GM12801 (cell line): Measurements from ENCODE around the gene POLD3.

Source experiments
- CTCF ChIP-seq: IDR thresholded peaks from one replicate; pipeline ENCODE4 v1.5.1; 2011; ENCODE audit warnings: control low read depth; ENCODE audit not compliant: insufficient read length; ENCODE audit errors: extremely low read depth

The POLD3 gene

DNA sequence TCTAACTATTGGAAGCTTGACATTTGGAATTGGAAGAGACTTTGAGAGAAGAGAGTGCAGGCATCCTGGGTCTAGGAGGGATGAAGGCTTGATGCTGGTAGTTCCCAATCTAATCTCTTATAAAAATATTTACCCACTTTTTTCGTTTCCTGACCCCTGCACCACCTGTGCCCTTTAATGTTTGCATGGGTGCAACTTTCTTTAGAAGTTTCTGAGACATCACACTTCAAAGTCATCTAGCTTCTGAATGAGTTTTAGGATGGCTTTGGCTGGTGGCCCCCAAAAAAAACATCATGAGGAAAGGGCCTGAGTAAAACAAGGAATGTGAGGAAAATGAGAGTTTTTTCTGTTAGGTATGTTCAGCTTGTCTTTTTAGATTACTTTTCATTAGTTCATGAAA is 1.1 kb downstream of the POLD3 start:
- TF ChIP-seq CTCF, result no peak

DNA sequence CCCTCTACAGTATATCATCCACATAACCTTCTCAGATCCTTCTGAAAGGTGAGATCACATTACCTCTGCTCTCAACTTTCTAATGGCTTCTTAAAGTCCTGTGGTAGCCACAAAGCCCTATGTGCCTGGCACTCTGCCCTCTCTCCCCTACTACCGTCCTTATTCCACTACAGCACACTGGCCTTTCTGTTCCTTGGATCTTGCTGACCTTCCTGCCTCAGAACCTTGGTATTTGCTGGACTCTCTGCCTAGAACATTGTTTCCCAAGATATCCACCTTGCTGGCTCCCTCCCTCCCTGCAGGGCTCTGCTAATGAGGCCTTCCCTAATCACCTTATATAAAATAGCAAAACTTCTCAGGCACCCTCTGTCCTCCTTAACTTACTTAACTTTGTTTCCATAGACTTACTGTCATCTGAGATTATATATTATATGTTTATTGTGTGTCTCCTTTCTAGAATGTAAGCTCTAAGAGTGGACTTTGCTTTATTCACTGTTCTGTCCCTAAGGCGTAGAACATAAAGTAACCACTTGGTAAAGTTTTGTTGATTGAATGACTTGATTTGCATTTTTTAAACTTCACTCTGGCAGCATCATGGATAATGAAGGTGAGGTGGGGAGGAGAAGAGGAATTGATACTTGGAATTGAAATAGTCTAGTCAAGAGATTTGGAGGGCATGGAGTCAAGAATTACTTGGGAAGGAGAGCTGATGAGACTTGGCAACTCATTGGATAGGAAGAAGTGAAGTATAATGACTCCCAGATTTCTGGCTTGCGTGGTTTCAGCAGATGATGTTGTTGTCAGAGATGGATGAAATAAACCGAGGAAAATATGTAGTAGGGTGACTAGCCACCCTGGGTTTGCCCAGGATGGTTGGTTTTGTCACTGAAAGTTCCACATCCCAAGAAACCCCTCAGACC is 10.5 kb downstream of the POLD3 start:
- TF ChIP-seq CTCF, result no peak

GRCh38 chr11:74603845-74604244 is 11.5 kb downstream of the POLD3 start:
- TF ChIP-seq CTCF, result no peak

- no peak for TF ChIP-seq CTCF
Observed at GRCh38 chr11:74604311-74604710, 11.9 kb downstream of the POLD3 start.

GRCh38 chr11:74605403-74605802 is 13.0 kb downstream of the POLD3 start:
- TF ChIP-seq CTCF, result no peak

- no peak for TF ChIP-seq CTCF
Observed at GRCh38 chr11:74608431-74608830, 16.0 kb downstream of the POLD3 start.

DNA sequence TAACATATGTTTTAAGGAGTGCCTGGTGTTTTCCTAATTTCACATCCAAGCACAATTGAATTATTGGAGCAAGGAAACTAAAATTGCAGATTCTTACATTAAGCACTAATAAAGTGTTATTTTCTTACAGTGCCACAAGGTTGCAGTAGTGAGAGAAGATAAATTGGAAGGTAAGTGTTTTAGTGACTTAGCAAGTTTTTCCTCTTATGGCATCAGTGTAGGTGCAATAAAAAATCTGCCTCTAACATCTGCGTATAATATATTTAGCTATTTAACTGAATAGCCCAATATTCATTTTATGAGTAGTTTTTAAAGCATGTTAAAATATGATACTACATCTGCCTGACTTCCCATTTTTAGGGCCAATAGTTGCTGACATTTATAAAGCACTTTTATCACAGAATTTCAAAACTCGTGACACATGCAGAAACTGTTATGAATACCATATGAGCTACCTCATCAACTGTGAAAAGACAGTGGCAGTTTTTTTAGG is 19.0 kb downstream of the POLD3 start:
- TF ChIP-seq CTCF, result no peak
